Endothelial cell of umbilical vein (primary cell): ENCODE measurements around the gene TNKS2. TPM values are rescaled to one million over a fixed set of nuclear protein-coding genes. Genes with fewer than 3 reads are reported as not detected.

Experiments
- BruUV-seq: library from RNA; stranded (reverse); fragments of 400-500 nt; replicated peaks from 2 replicates; lab custom pipeline; 2021; lab: Mats Ljungman, UMichigan
- CTCF ChIA-PET: fragments of 300-600, 350-600 bp; sonication (Branson Sonifier 250); formaldehyde crosslinking; loops from one replicate; lab custom pipeline; 2021; ENCODE audit warnings: antibody characterized with exemption, inconsistent platforms; lab: Charles Lee
- POLR2A ChIA-PET: fragments of 300-600, 350-600 bp; sonication (Branson Sonifier 250); formaldehyde crosslinking; loops from one replicate; lab custom pipeline; 2021; ENCODE audit warnings: antibody characterized with exemption, inconsistent platforms; lab: Charles Lee
- DNase-seq: peaks from one replicate; pipeline ENCODE4 v3.0.0-alpha.2; 2011; ENCODE audit warnings: low read depth, low spot score
- FAIRE-seq: peaks from 2 replicates; lab custom pipeline; 2011; peaks lifted over from hg19 to GRCh38; lab: Jason Lieb, UNC
- H2AFZ ChIP-seq: 2 replicates; pipeline ENCODE4 v1.6.0; 2012; ENCODE audit warnings: low read depth, low read length, control low read depth, inconsistent platforms
- H3K27ac ChIP-seq: 2 replicates; pipeline ENCODE4 v1.5.1; 2011; ENCODE audit warnings: low read depth, mild to moderate bottlenecking, control low read depth, low read length, moderate library complexity; ENCODE audit not compliant: insufficient read depth
- H3K27me3 ChIP-seq, 2 experiments: 2 replicates each; pipeline versions ENCODE4 v1.6.0 to v1.6.1; 2011; ENCODE audit warnings: low read length in 2 of 2, mixed read lengths in 1 of 2; ENCODE audit not compliant: control insufficient read depth in 2 of 2, insufficient read depth in 2 of 2
- H3K36me3 ChIP-seq, 2 experiments: 2 replicates in 1 of 2; 3 replicates in 1 of 2; pipeline ENCODE4 v1.5.1; 2011; ENCODE audit warnings: low read length in 2 of 2, mild to moderate bottlenecking in 1 of 2, moderate library complexity in 1 of 2; ENCODE audit not compliant: control insufficient read depth in 2 of 2, insufficient read depth in 2 of 2; ENCODE audit errors: extremely low read depth in 1 of 2
- H3K4me1 ChIP-seq: 3 replicates; pipeline ENCODE4 v1.5.1; 2011; ENCODE audit warnings: mild to moderate bottlenecking, low read length; ENCODE audit not compliant: control insufficient read depth, insufficient read depth; ENCODE audit errors: extremely low read depth
- H3K4me2 ChIP-seq: 2 replicates; pipeline ENCODE4 v1.6.1; 2011; ENCODE audit warnings: low read length, control low read depth, mixed read lengths; ENCODE audit not compliant: insufficient read depth
- H3K4me3 ChIP-seq, 3 experiments: fragments of 200-600 bp in 1 of 3; sonication (generic), shearing (Covaris generic) in 1 of 3; replicated peaks in 1 of 3; 2 replicates each; pipeline ENCODE4 v1.5.1; 2011 to 2016; ENCODE audit warnings: control low read depth in 3 of 3, low read length in 3 of 3, mild to moderate bottlenecking in 2 of 3, inconsistent platforms in 1 of 3, low read depth in 1 of 3, moderate library complexity in 1 of 3; ENCODE audit not compliant: insufficient read depth in 1 of 3
- H3K79me2 ChIP-seq: 2 replicates; pipeline ENCODE4 v1.6.0; 2012; ENCODE audit warnings: low read length, inconsistent platforms; ENCODE audit not compliant: control insufficient read depth, insufficient read depth
- H3K9ac ChIP-seq: replicated peaks from 2 replicates; pipeline ENCODE3; 2011; ENCODE audit warnings: low read length, control low read depth; ENCODE audit not compliant: insufficient read depth; ENCODE audit errors: extremely low read depth
- H3K9me1 ChIP-seq: replicated peaks from 3 replicates; pipeline ENCODE4 v1.6.0; 2011; ENCODE audit warnings: mild to moderate bottlenecking, low read length; ENCODE audit not compliant: control insufficient read depth, insufficient read depth; ENCODE audit errors: extremely low read depth
- H3K9me3 ChIP-seq: replicated peaks from 2 replicates; pipeline ENCODE4 v1.5.1; 2012; ENCODE audit warnings: low read length, inconsistent platforms; ENCODE audit not compliant: control insufficient read depth, insufficient read depth
- H4K20me1 ChIP-seq: replicated peaks from 2 replicates; pipeline ENCODE3; 2011; ENCODE audit warnings: mild to moderate bottlenecking, low read length; ENCODE audit not compliant: control insufficient read depth, insufficient read depth; ENCODE audit errors: extremely low read depth
- EZH2 ChIP-seq: IDR thresholded peaks from 2 replicates; pipeline ENCODE4 v1.6.1; 2012; ENCODE audit warnings: borderline replicate concordance, low read depth, mild to moderate bottlenecking, moderate library complexity, low read length, inconsistent platforms; ENCODE audit not compliant: severe bottlenecking
- FOS ChIP-seq: IDR thresholded peaks from 2 replicates; pipeline ENCODE4 v1.6.1; 2011; ENCODE audit warnings: mild to moderate bottlenecking, low read length, moderate library complexity, borderline replicate concordance; ENCODE audit not compliant: insufficient read depth
- GATA2 ChIP-seq: IDR thresholded peaks from 2 replicates; pipeline ENCODE4 v1.7.0; 2011; ENCODE audit warnings: low read depth, mild to moderate bottlenecking, moderate library complexity, mixed read lengths, low read length; ENCODE audit not compliant: insufficient read length, insufficient read depth
- JUN ChIP-seq: IDR thresholded peaks from 2 replicates; pipeline ENCODE4 v1.6.1; 2011; ENCODE audit warnings: borderline replicate concordance, low read depth; ENCODE audit not compliant: insufficient read length, insufficient read depth
- MYC ChIP-seq: IDR thresholded peaks from one replicate; pipeline ENCODE4 v1.6.1; 2011; ENCODE audit warnings: mild to moderate bottlenecking, low read depth, low read length
- POLR2A ChIP-seq: IDR thresholded peaks from 2 replicates; pipeline ENCODE4 v1.6.1; 2012; ENCODE audit warnings: low read depth, mild to moderate bottlenecking, control low read depth, low read length
- POLR2AphosphoS5 ChIP-seq: IDR thresholded peaks from 2 replicates; pipeline ENCODE4 v1.6.1; 2012; ENCODE audit warnings: low read depth, mild to moderate bottlenecking, control low read depth, low read length, moderate library complexity; ENCODE audit not compliant: insufficient read depth
- dilution Hi-C: fragments of 300-500 bp; cut with MboI; formaldehyde crosslinking; loops from one replicate; pipeline ENCODE4 v1.15.0; 2019; ENCODE audit warnings: low sequenced_read_pairs; ENCODE audit not compliant: extremely low pct_ligation_motif_present
- intact Hi-C: fragments of 100-400 bp; cut with micrococcal nuclease; formaldehyde crosslinking; loops from one replicate; pipeline ENCODE4 v1.10.0; 2022
- polyA plus RNA-seq, 4 experiments: library from polyadenylated mRNA; depleted of rRNA in 3 of 4; stranded (reverse) in 3 of 4; unstranded in 1 of 4; fragments of >200 nt; gene quantifications; 2 replicates each; pipeline versions ENCODE4 v1.2.1 to v1.2.3, GENCODE V29; 2011 to 2012; ENCODE audit warnings: missing spikeins in 1 of 4
- total RNA-seq: library from RNA; stranded (reverse); gene quantifications from 2 replicates; pipeline ENCODE4 v1.2.3, GENCODE V29; 2021
- TF ChIP-seq, protein P1 (sequence below), 2 donors: IDR thresholded peaks; 1 replicate in 1 of 2; 2 replicates in 1 of 2; pipeline ENCODE4 v1.5.1; 2011; ENCODE audit warnings: low read length in 2 of 2, mild to moderate bottlenecking in 2 of 2, moderate library complexity in 2 of 2, control low read depth in 1 of 2, inconsistent platforms in 1 of 2, low read depth in 1 of 2; ENCODE audit not compliant: insufficient read depth in 1 of 2; ENCODE audit errors: extremely low read depth in 1 of 2
- TF ChIP-seq, protein P2 (sequence below): IDR thresholded peaks from 2 replicates; pipeline ENCODE4 v1.6.1; 2011; ENCODE audit not compliant: insufficient read depth, insufficient read length

TNKS2 gene
- total and polyA plus RNA-seq, 2 donors (not counting 3 experiments of a cell fraction or from before 2014, with no cell fraction given): 13.6 to 34.0 TPM

DNA sequence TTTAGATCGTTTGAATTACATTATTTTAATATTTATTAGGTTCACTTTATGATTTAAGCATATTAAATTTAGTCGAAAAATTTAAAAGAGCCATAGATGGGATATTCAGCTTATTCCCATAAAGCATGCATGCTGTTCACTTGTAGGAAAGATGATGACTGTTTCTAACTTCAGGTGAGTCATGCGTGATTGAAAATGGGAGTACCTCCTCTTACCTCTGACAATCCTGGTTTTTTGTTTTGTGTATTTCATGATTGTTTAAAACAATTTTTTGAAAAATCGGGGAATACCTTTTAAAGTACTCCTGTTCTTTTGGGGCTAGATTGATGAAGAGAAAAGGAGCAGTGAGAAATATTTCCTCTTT, 1.4 kb downstream of the TNKS2 start:
- Histone ChIP-seq H2AFZ (no peak overlapping the region), H3K9me1 (no peaks in the 10 kb centered on the region), H3K4me3 (peak overlapping the region; percentile 89 to 97 (median 89)), H3K79me2 (peaks cover 60% of the 10 kb centered on the region), H3K4me2 (peak overlapping the region; percentile 83), H4K20me1 (no peaks in the 10 kb centered on the region), H3K27ac (no peak overlapping the region), H3K27me3 (no peaks in the 10 kb centered on the region), H3K4me1 (peaks cover 24% of the 10 kb centered on the region), H3K9me3 (no peaks in the 10 kb centered on the region), H3K36me3 (peaks cover 0 to 2% of the 10 kb centered on the region in 2 experiments), H3K9ac (peak overlapping the region; percentile 85)
- TSS peak; percentile 23 for BruUV-seq
- dilution Hi-C loops (no loop called here), intact Hi-C loops (loop anchor here (2.0 to 10.0 kb wide), 3 partner anchors 109 to 925 kb away; partner anchors contain the start of genes BTAF1, FGFBP3 and RPP30)
- TF ChIP-seq, protein P1, sequence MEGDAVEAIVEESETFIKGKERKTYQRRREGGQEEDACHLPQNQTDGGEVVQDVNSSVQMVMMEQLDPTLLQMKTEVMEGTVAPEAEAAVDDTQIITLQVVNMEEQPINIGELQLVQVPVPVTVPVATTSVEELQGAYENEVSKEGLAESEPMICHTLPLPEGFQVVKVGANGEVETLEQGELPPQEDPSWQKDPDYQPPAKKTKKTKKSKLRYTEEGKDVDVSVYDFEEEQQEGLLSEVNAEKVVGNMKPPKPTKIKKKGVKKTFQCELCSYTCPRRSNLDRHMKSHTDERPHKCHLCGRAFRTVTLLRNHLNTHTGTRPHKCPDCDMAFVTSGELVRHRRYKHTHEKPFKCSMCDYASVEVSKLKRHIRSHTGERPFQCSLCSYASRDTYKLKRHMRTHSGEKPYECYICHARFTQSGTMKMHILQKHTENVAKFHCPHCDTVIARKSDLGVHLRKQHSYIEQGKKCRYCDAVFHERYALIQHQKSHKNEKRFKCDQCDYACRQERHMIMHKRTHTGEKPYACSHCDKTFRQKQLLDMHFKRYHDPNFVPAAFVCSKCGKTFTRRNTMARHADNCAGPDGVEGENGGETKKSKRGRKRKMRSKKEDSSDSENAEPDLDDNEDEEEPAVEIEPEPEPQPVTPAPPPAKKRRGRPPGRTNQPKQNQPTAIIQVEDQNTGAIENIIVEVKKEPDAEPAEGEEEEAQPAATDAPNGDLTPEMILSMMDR (IDR thresholded peaks at IDR 0.05; ENCODE audit: extremely low read depth in 1 of 2, insufficient read depth in 1 of 2, low read depth in 1 of 2, low read length in 2 of 2): no peak
- TF ChIP-seq JUN (peak; percentile 52), MYC (no peak)
- FAIRE-seq: no peak
- CTCF ChIA-PET: interaction anchor here (0.6 to 2.5 kb wide), 4 partner anchors 15 to 421 kb away, joined by 3 to 7 read pairs (median 5); no protein-coding TSS in a partner anchor
- POLR2A ChIA-PET: no interaction called here
- DNase-seq: no peak

DNA sequence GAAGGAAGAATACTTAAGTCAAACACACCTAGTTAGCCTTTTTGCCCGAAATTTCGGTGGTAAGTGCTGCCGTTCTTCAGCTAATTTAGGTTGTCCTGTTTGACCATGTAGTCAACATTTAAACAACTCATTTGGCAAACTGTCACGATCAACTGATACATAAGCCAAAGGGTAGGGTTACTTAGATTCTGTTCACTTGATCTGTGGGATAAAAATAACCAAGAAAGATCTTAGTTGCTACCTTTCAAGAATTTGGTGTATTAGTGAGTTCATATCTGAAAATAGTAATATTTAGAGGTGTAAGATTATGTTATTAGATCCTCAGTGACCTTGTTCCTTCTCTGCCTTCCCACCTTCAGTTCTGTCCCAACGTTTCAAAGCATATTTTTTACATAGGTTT, 2.0 kb downstream of the TNKS2 start:
- H3K9me1 ChIP-seq: no peaks in the 10 kb centered on the region
- peaks cover 24% of the 10 kb centered on the region for H3K4me1 ChIP-seq
- intact Hi-C loops (no loop called here), dilution Hi-C loops (no loop called here)
- H3K27me3 ChIP-seq: no peaks in the 10 kb centered on the region
- no peak overlapping the region for H3K27ac ChIP-seq
- DNase-seq (no peak), FAIRE-seq (peak; percentile 8)
- peaks cover 61% of the 10 kb centered on the region for H3K79me2 ChIP-seq
- H2AFZ ChIP-seq: no peak overlapping the region
- H4K20me1 ChIP-seq: no peaks in the 10 kb centered on the region
- ChIA-PET CTCF (interaction anchor here (1.2 kb wide), 1 partner anchor 41 kb away, joined by 3 read pairs; no protein-coding TSS in a partner anchor), POLR2A (no interaction called here)
- H3K9me3 ChIP-seq: no peaks in the 10 kb centered on the region
- peaks cover 0 to 2% of the 10 kb centered on the region in 2 experiments for H3K36me3 ChIP-seq
- no peak overlapping the region for H3K9ac ChIP-seq
- no peak for TF ChIP-seq POLR2A
- TF ChIP-seq, protein P1 (IDR thresholded peaks at IDR 0.05; ENCODE audit: extremely low read depth in 1 of 2, insufficient read depth in 1 of 2, low read depth in 1 of 2, low read length in 2 of 2): no peak
- TF ChIP-seq GATA2: no peak
- no peak for TF ChIP-seq FOS
- TF ChIP-seq POLR2AphosphoS5: no peak
- no peak for TF ChIP-seq EZH2
- no peak for TF ChIP-seq JUN
- no peak for TF ChIP-seq MYC
- TF ChIP-seq, protein P2, sequence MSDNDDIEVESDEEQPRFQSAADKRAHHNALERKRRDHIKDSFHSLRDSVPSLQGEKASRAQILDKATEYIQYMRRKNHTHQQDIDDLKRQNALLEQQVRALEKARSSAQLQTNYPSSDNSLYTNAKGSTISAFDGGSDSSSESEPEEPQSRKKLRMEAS: no peak
- peak overlapping the region in 1 of 3 experiments; percentile 89 for H3K4me3 ChIP-seq
- peak overlapping the region; percentile 83 for H3K4me2 ChIP-seq
- no TSS peak for BruUV-seq
